NCI-H1048 (cell line): Measurements from ENCODE around the gene AFF3.

Experiments
- DNase-seq: peaks from one replicate; lab custom pipeline; 2025; lab: John Stamatoyannopoulos, UW

The AFF3 gene

GRCh38 chr2:100010606-100011005 is 131.8 kb downstream of the AFF3 start:
- no peak for DNase-seq

GRCh38 chr2:100009743-100010142 is 132.6 kb downstream of the AFF3 start:
- DNase-seq = no peak

GRCh38 chr2:100008956-100009355 is 133.4 kb downstream of the AFF3 start:
- no peak for DNase-seq

- no peak for DNase-seq
Measured at GRCh38 chr2:100006516-100006915, 135.9 kb downstream of the AFF3 start.

- DNase-seq = no peak
Measured at GRCh38 chr2:100004959-100005387, 137.4 kb downstream of the AFF3 start.

- no peak for DNase-seq
Measured at GRCh38 chr2:100004348-100004884, 138.0 kb downstream of the AFF3 start.

- DNase-seq = no peak
Measured at GRCh38 chr2:100002059-100002458, 140.3 kb downstream of the AFF3 start.

GRCh38 chr2:100000915-100001707 is 141.3 kb downstream of the AFF3 start:
- no peak for DNase-seq

- DNase-seq = no peak
Measured at GRCh38 chr2:99998651-99999320, 143.6 kb downstream of the AFF3 start.

- DNase-seq = no peak
Measured at GRCh38 chr2:99989905-99990304, 152.5 kb downstream of the AFF3 start.

- no peak for DNase-seq
Measured at GRCh38 chr2:99988599-99988998, 153.8 kb downstream of the AFF3 start.

GRCh38 chr2:99987160-99987559 is 155.2 kb downstream of the AFF3 start:
- DNase-seq = no peak

- DNase-seq = no peak
Measured at GRCh38 chr2:99984799-99985515, 157.4 kb downstream of the AFF3 start.

GRCh38 chr2:99982744-99983143 is 159.6 kb downstream of the AFF3 start:
- DNase-seq = no peak

GRCh38 chr2:99981840-99982239 is 160.6 kb downstream of the AFF3 start:
- DNase-seq = no peak

GRCh38 chr2:99980176-99980575 is 162.2 kb downstream of the AFF3 start:
- DNase-seq = no peak

- no peak for DNase-seq
Measured at GRCh38 chr2:99977966-99978365, 164.4 kb downstream of the AFF3 start.

GRCh38 chr2:99975386-99975785 is 167.0 kb downstream of the AFF3 start:
- DNase-seq = no peak

- no peak for DNase-seq
Measured at GRCh38 chr2:99974682-99975375, 167.6 kb downstream of the AFF3 start.

- DNase-seq = no peak
Measured at GRCh38 chr2:99974275-99974674, 168.1 kb downstream of the AFF3 start.

GRCh38 chr2:99971326-99971900 is 171.0 kb downstream of the AFF3 start:
- no peak for DNase-seq
